BLaER1 (cell line): ENCODE results near the gene NUBPL.
"Not testable (repeated sequence)": the region's sequence is repeated elsewhere in the genome, so short reads cannot be mapped to it uniquely, and the experiment has no call there.

Experiments
- H3K27ac ChIP-seq: shearing (Covaris generic); formaldehyde crosslinking; 2 replicates; pipeline ENCODE4 v1.8.1; 2022
- H3K27me3 ChIP-seq: shearing (Covaris generic); formaldehyde crosslinking; 2 replicates; pipeline ENCODE4 v1.8.1; 2022
- H3K36me3 ChIP-seq: shearing (Covaris generic); formaldehyde crosslinking; 2 replicates; pipeline ENCODE4 v1.8.1; 2022
- H3K4me1 ChIP-seq: shearing (Covaris generic); formaldehyde crosslinking; 2 replicates; pipeline ENCODE4 v1.8.1; 2022
- H3K4me2 ChIP-seq: shearing (Covaris generic); formaldehyde crosslinking; 2 replicates; pipeline ENCODE4 v1.8.1; 2022
- H3K4me3 ChIP-seq: shearing (Covaris generic); formaldehyde crosslinking; 2 replicates; pipeline ENCODE4 v1.8.1; 2022
- H3K9ac ChIP-seq: shearing (Covaris generic); formaldehyde crosslinking; 2 replicates; pipeline ENCODE4 v1.8.1; 2022
- H3K9me3 ChIP-seq: shearing (Covaris generic); formaldehyde crosslinking; 2 replicates; pipeline ENCODE4 v1.8.1; 2022
- H4K20me1 ChIP-seq: shearing (Covaris generic); formaldehyde crosslinking; 2 replicates; pipeline ENCODE4 v1.8.1; 2022
- Cebpa-rat ChIP-seq: shearing (Covaris generic); IDR thresholded peaks from 2 replicates; pipeline ENCODE4 v1.8.1; 2022

NUBPL gene

GRCh38 chr14:31717294-31718085, 156.3 kb downstream of the NUBPL start:
- no peak overlapping the region for H3K4me3 ChIP-seq
- H3K4me2 ChIP-seq = no peak overlapping the region
- no peaks in the 10 kb centered on the region for H3K36me3 ChIP-seq
- H3K9me3 ChIP-seq = no peaks in the 10 kb centered on the region
- H3K27me3 ChIP-seq = no peaks in the 10 kb centered on the region
- H4K20me1 ChIP-seq = no peaks in the 10 kb centered on the region
- no peak overlapping the region for H3K27ac ChIP-seq
- no peak for TF ChIP-seq Cebpa-rat
- no peaks in the 10 kb centered on the region for H3K4me1 ChIP-seq
- H3K9ac ChIP-seq = no peak overlapping the region

- Histone ChIP-seq H3K36me3 (no peaks in the 10 kb centered on the region), H3K4me1 (no peaks in the 10 kb centered on the region), H3K4me3 (no peak overlapping the region), H4K20me1 (no peaks in the 10 kb centered on the region), H3K9ac (no peak overlapping the region), H3K27ac (no peak overlapping the region), H3K9me3 (no peaks in the 10 kb centered on the region), H3K4me2 (no peak overlapping the region), H3K27me3 (no peaks in the 10 kb centered on the region)
- no peak for TF ChIP-seq Cebpa-rat
Measured at GRCh38 chr14:31718585-31718984, 157.4 kb downstream of the NUBPL start.

GRCh38 chr14:31718985-31719384, 157.8 kb downstream of the NUBPL start:
- H3K4me2 ChIP-seq = no peak overlapping the region
- no peak overlapping the region for H3K9ac ChIP-seq
- H3K27ac ChIP-seq = no peak overlapping the region
- H3K9me3 ChIP-seq = no peaks in the 10 kb centered on the region
- no peak overlapping the region for H3K4me3 ChIP-seq
- H3K4me1 ChIP-seq = no peaks in the 10 kb centered on the region
- TF ChIP-seq Cebpa-rat = no peak
- no peaks in the 10 kb centered on the region for H3K36me3 ChIP-seq
- no peaks in the 10 kb centered on the region for H4K20me1 ChIP-seq
- no peaks in the 10 kb centered on the region for H3K27me3 ChIP-seq

- Histone ChIP-seq H3K9ac (no peak overlapping the region), H3K36me3 (peaks cover 10% of the 10 kb centered on the region; the same call in 1 of the 2 replicates), H3K4me1 (no peaks in the 10 kb centered on the region), H3K27ac (no peak overlapping the region), H3K4me3 (no peak overlapping the region), H3K27me3 (no peaks in the 10 kb centered on the region), H4K20me1 (no peaks in the 10 kb centered on the region), H3K9me3 (peaks cover 12% of the 10 kb centered on the region), H3K4me2 (no peak overlapping the region)
- no peak for TF ChIP-seq Cebpa-rat
Measured at GRCh38 chr14:31726337-31726736, 165.1 kb downstream of the NUBPL start.

- H3K36me3 ChIP-seq = peaks cover 12% of the 10 kb centered on the region; the same call in 1 of the 2 replicates
- peaks cover 17% of the 10 kb centered on the region for H3K9me3 ChIP-seq
- H3K27me3 ChIP-seq = no peaks in the 10 kb centered on the region
- H3K9ac ChIP-seq = no peak overlapping the region
- no peak overlapping the region for H3K4me3 ChIP-seq
- H3K27ac ChIP-seq = no peak overlapping the region
- TF ChIP-seq Cebpa-rat = no peak
- no peaks in the 10 kb centered on the region for H4K20me1 ChIP-seq
- no peaks in the 10 kb centered on the region for H3K4me1 ChIP-seq
- no peak overlapping the region for H3K4me2 ChIP-seq
Measured at GRCh38 chr14:31727797-31728196, 166.6 kb downstream of the NUBPL start.

- Histone ChIP-seq H3K27ac (no peak overlapping the region), H3K9ac (no peak overlapping the region), H3K4me2 (no peak overlapping the region), H3K27me3 (no peaks in the 10 kb centered on the region), H3K4me3 (no peak overlapping the region), H3K4me1 (no peaks in the 10 kb centered on the region), H4K20me1 (no peaks in the 10 kb centered on the region), H3K36me3 (no peaks in the 10 kb centered on the region), H3K9me3 (peaks cover 6% of the 10 kb centered on the region)
- no peak for TF ChIP-seq Cebpa-rat
Measured at GRCh38 chr14:31740688-31741087, 179.5 kb downstream of the NUBPL start.

GRCh38 chr14:31745741-31746140, 184.5 kb downstream of the NUBPL start:
- H3K4me1 ChIP-seq = no peaks in the 10 kb centered on the region
- H3K9me3 ChIP-seq = peaks cover 42% of the 10 kb centered on the region
- H3K9ac ChIP-seq = no peak overlapping the region
- H3K36me3 ChIP-seq = no peaks in the 10 kb centered on the region
- no peak overlapping the region for H3K4me3 ChIP-seq
- no peak for TF ChIP-seq Cebpa-rat
- H3K27me3 ChIP-seq = no peaks in the 10 kb centered on the region
- H3K4me2 ChIP-seq = no peak overlapping the region
- no peaks in the 10 kb centered on the region for H4K20me1 ChIP-seq
- H3K27ac ChIP-seq = no peak overlapping the region

GRCh38 chr14:31746326-31746725, 185.1 kb downstream of the NUBPL start:
- no peaks in the 10 kb centered on the region for H4K20me1 ChIP-seq
- H3K9ac ChIP-seq = no peak overlapping the region
- no peak overlapping the region for H3K27ac ChIP-seq
- no peaks in the 10 kb centered on the region for H3K4me1 ChIP-seq
- no peak overlapping the region for H3K4me3 ChIP-seq
- H3K36me3 ChIP-seq = no peaks in the 10 kb centered on the region
- H3K9me3 ChIP-seq = peaks cover 46% of the 10 kb centered on the region
- H3K27me3 ChIP-seq = no peaks in the 10 kb centered on the region
- H3K4me2 ChIP-seq = no peak overlapping the region
- TF ChIP-seq Cebpa-rat = no peak

GRCh38 chr14:31749275-31749674, 188.1 kb downstream of the NUBPL start:
- no peaks in the 10 kb centered on the region for H3K27me3 ChIP-seq
- H3K9ac ChIP-seq = no peak overlapping the region
- no peaks in the 10 kb centered on the region for H3K36me3 ChIP-seq
- H4K20me1 ChIP-seq = no peaks in the 10 kb centered on the region
- no peak overlapping the region for H3K4me3 ChIP-seq
- peaks cover 54% of the 10 kb centered on the region for H3K9me3 ChIP-seq
- TF ChIP-seq Cebpa-rat = no peak
- no peaks in the 10 kb centered on the region for H3K4me1 ChIP-seq
- no peak overlapping the region for H3K27ac ChIP-seq
- no peak overlapping the region for H3K4me2 ChIP-seq

GRCh38 chr14:31751047-31751446, 189.8 kb downstream of the NUBPL start:
- H3K9me3 ChIP-seq = peaks cover 45% of the 10 kb centered on the region
- not testable (repeated sequence) for H3K27ac ChIP-seq

More at GRCh38 chr14:31751047-31751446, 189.8 kb downstream of the NUBPL start:
- H3K27me3 ChIP-seq, H3K9ac ChIP-seq, H3K4me3 ChIP-seq, H3K36me3 ChIP-seq, H4K20me1 ChIP-seq, H3K4me2 ChIP-seq, H3K4me1 ChIP-seq: not testable (repeated sequence)
